AG04450 (cell line): ENCODE results near the gene WDR4. TPM values are rescaled to one million over a fixed set of nuclear protein-coding genes. Genes with fewer than 3 reads are reported as not detected.
"Not testable (repeated sequence)": the region's sequence is repeated elsewhere in the genome, so short reads cannot be mapped to it uniquely, and the experiment has no call there.

ENCODE experiments used
- CTCF ChIA-PET: fragments of 300-600, 350-600 bp; formaldehyde crosslinking; extraction: SDS; loops from one replicate; lab custom pipeline; 2022; ENCODE audit warnings: antibody characterized with exemption, inconsistent platforms; lab: Charles Lee
- POLR2A ChIA-PET: fragments of 350-600 bp; formaldehyde crosslinking; extraction: SDS; loops from one replicate; lab custom pipeline; 2021; ENCODE audit warnings: antibody characterized with exemption, inconsistent platforms; lab: Yijun Ruan, JAX
- DNase-seq: peaks from one replicate; pipeline ENCODE4 v3.0.0-alpha.2; 2011; ENCODE audit warnings: low read depth, low spot score
- H3K27ac ChIP-seq: one replicate; pipeline ENCODE4 v1.5.1; 2012; ENCODE audit warnings: low read depth, low read length, control low read depth
- H3K27me3 ChIP-seq: one replicate; pipeline ENCODE4 v1.6.0; 2012; ENCODE audit warnings: low read length; ENCODE audit not compliant: control insufficient read depth, insufficient read depth
- H3K4me3 ChIP-seq: 2 replicates; pipeline ENCODE4 v1.5.1; 2011; ENCODE audit warnings: mild to moderate bottlenecking, low read depth, low read length, control low read depth
- H3K9me3 ChIP-seq: 2 replicates; pipeline ENCODE4 v1.5.1; 2012; ENCODE audit warnings: low read length; ENCODE audit not compliant: control insufficient read depth, insufficient read depth
- polyA plus RNA-seq: library from polyadenylated mRNA; depleted of rRNA; stranded (reverse); fragments of >200 nt; gene quantifications from 2 replicates; pipeline ENCODE4 v1.2.3, GENCODE V29; 2011
- TF ChIP-seq, protein P1 (sequence below): IDR thresholded peaks from 2 replicates; pipeline ENCODE4 v1.5.1; 2011; ENCODE audit warnings: low read depth, low read length, control low read depth, inconsistent platforms

WDR4 gene
- polyA plus RNA-seq, 1 experiment, result 8.9 TPM

DNA sequence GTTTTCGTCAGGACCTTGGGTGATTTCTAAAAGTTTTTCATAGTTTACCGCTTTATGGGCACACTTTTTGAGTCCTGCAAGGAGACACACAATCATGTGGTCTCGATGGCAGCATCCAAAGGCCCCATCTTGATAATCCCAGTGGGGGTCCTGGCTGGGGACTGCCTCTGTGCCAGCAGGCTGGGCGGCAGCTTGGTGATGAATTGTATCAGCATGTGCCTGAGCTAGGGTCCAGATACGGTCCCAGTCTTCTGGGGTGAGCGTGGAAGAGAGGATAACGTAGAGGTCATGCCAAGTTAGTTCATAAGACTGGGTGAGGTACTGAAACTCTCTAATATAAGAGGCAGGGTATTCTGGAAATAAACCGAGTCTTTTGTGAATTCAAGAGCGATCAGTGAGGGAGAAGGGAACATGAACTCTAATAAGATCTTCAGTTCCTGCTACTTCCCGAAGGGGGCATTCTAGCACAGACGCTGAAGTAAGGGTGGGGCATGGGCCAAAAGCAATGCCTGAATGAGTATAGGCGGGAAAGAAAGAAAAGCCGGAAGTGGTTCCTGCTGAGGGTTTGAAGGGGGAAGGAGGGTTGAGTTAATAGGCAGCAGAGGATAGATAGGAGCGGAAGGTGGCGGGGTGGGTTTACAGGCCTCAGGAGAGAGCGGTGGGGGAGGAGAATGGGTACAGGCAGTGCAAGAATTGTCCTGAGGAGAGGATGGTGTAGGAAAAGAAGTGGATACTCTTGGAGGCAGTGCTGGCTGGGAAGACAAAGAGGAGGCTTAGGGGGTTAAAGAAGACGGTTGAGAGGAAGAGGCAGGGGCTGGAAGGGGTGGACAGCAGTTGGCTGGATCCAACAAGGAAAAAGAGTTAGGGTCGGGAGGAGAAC lies 44.5 kb upstream of the WDR4 start:
- TF ChIP-seq, protein P1, sequence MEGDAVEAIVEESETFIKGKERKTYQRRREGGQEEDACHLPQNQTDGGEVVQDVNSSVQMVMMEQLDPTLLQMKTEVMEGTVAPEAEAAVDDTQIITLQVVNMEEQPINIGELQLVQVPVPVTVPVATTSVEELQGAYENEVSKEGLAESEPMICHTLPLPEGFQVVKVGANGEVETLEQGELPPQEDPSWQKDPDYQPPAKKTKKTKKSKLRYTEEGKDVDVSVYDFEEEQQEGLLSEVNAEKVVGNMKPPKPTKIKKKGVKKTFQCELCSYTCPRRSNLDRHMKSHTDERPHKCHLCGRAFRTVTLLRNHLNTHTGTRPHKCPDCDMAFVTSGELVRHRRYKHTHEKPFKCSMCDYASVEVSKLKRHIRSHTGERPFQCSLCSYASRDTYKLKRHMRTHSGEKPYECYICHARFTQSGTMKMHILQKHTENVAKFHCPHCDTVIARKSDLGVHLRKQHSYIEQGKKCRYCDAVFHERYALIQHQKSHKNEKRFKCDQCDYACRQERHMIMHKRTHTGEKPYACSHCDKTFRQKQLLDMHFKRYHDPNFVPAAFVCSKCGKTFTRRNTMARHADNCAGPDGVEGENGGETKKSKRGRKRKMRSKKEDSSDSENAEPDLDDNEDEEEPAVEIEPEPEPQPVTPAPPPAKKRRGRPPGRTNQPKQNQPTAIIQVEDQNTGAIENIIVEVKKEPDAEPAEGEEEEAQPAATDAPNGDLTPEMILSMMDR, result peak; percentile 86
- Histone ChIP-seq H3K27me3 (peaks cover 4% of the 10 kb centered on the region), H3K4me3 (no peak overlapping the region), H3K9me3 (no peaks in the 10 kb centered on the region), H3K27ac (no peak overlapping the region)
- ChIA-PET POLR2A (no interaction called here), CTCF (interaction anchor here (0.6 kb wide), 1 partner anchor 35 kb away, joined by 3 read pairs; no protein-coding TSS in a partner anchor)
- peak; percentile 77 for DNase-seq

DNA sequence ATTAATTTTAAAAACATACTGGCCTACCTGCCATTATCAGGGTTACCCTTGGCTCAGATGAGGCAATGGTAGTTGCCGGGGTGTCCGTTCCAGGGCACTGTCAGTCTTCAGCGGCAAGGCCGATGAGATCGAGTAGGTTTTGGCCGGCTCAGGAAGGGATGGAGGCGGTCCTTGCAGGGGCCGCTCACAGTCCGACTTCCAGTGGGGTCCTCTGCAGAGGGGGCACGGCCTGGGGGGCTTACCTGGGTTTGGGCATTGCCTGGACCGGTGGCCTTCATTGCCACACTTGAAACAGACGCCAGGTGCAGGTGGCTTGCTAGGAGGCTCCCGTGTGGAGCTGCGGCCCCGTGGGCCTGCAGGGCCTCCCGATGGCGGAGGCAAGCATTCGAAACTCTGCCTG lies 43.6 kb upstream of the WDR4 start:
- Histone ChIP-seq H3K9me3 (no peaks in the 10 kb centered on the region), H3K4me3 (no peak overlapping the region), H3K27me3 (peaks cover 4% of the 10 kb centered on the region), H3K27ac (peak overlapping the region; percentile 21)
- CTCF ChIA-PET, result interaction anchor here (0.6 kb wide), 1 partner anchor 36 kb away, joined by 3 read pairs; no protein-coding TSS in a partner anchor
- POLR2A ChIA-PET, result no interaction called here
- TF ChIP-seq, protein P1, result no peak
- DNase-seq, result no peak

DNA sequence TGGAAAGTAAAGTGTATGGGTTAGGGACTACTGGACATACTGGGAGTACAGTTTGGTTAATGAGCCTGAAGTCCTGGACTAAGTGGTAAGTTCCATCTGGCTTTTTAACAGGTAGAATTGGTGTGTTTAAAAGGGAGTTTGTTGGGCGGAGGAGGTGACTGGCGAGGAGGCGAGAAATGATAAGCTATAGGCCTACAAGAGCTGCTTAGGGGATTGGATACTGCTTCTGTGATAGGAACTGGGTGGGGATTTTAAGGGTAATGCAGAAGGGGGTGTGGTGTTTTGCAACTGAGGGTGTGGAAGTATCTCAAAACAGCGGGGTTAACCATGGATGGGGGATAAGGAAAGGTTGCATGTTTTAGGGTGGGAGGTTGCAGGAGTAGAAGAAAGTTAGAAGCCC lies 42.6 kb upstream of the WDR4 start:
- no peak for DNase-seq
- H3K9me3 ChIP-seq, result no peaks in the 10 kb centered on the region
- TF ChIP-seq, protein P1, result no peak
- CTCF ChIA-PET, result interaction anchor here (0.6 kb wide), 1 partner anchor 806 kb away, joined by 11 read pairs; no protein-coding TSS in a partner anchor
- H3K4me3 ChIP-seq, result no peak overlapping the region
- H3K27ac ChIP-seq, result no peak overlapping the region
- POLR2A ChIA-PET, result no interaction called here
- H3K27me3 ChIP-seq, result peaks cover 4% of the 10 kb centered on the region

DNA sequence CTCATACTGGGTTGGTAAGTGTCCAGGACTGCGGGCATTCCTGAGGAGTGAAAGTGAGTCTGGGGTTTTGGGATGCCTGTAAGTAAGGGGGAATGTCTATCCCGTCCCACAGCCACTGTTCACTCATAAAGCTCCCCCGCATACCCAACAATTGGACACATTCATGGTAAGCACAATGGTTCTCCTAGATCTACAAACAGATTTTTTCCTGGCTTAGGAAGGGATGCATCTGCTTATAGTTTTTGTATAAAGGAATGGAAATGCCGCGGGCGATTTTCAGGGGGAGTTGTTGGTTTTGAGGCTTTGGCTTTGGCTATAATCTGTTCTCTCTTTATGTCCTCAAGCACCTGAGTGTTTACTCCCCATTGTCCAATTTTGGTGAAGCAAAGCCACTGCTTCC lies 39.0 kb upstream of the WDR4 start:
- H3K9me3 ChIP-seq, result no peaks in the 10 kb centered on the region
- TF ChIP-seq, protein P1, result no peak
- DNase-seq, result no peak
- no peak overlapping the region for H3K27ac ChIP-seq
- POLR2A ChIA-PET, result no interaction called here
- CTCF ChIA-PET, result no interaction called here
- no peak overlapping the region for H3K4me3 ChIP-seq
- H3K27me3 ChIP-seq, result peaks cover 4% of the 10 kb centered on the region

DNA sequence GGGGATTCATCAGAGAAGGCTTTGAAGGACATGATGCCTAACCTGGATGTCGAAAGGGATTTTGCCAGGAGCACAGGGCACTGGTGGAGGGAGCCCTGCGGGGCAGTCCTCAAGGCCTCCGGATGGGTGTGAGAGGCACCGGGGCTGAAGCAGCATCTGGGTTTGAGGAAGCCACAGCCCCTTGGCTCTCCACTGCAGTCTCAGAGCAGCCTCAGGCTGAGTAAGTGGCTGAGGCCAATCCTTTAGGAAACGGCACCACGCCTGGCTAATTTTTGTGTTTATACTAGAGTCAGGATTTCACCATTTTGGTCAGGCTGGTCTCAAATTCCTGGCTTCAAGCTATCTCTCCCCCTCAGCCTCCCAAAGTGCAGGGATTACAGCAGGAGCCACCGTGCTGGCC lies 34.1 kb upstream of the WDR4 start:
- no peak overlapping the region for H3K27ac ChIP-seq
- no peaks in the 10 kb centered on the region for H3K27me3 ChIP-seq
- H3K9me3 ChIP-seq, result no peaks in the 10 kb centered on the region
- no peak for DNase-seq
- H3K4me3 ChIP-seq, result no peak overlapping the region
- TF ChIP-seq, protein P1, result no peak
- POLR2A ChIA-PET, result no interaction called here
- CTCF ChIA-PET, result no interaction called here

DNA sequence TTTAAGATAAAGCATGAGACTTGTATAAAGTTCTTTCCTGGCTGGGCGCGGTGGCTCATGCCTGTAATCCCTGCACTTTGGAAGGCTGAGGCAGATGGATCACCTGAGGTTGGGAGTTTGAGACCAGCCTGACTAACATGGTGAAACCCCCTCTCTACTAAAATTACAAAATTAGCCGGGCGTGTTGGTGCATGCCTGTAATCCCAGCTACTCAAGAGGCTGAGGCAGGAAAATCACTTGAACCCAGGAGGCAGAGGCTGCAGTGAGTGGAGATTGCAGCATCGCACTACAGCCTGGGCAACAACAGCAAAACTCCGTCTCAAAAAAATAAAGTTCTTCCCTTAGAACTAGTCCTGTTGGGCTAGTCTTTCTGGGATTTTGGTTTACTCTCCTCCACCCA lies 32.6 kb upstream of the WDR4 start:
- H3K27ac ChIP-seq, POLR2A ChIA-PET, CTCF ChIA-PET, H3K4me3 ChIP-seq, DNase-seq, H3K27me3 ChIP-seq, H3K9me3 ChIP-seq: not testable (repeated sequence)

DNA sequence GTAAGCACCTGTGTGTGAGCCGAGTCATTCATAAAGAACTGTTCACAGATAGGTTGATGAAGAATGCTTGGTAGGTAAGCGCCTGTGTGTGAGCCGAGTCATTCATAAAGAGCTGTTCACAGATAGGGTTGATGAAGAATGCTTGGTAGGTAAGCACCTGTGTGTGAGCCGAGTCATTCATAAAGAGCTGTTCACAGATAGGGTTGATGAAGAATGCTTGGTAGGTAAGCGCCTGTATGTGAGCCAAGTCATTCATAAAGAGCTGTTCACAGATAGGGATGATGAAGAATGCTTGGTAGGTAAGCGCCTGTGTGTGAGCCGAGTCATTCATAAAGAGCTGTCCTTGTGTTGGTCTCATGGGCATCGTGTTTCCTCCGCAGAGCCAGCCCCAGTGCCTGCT lies 29.1 kb upstream of the WDR4 start:
- H3K4me3 ChIP-seq, CTCF ChIA-PET, POLR2A ChIA-PET: not testable (repeated sequence)

More for the DNA sequence above, 29.1 kb upstream of the WDR4 start:
- DNase-seq, H3K9me3 ChIP-seq, H3K27me3 ChIP-seq, H3K27ac ChIP-seq: not testable (repeated sequence)
